SK-N-SH treated with all-trans-retinoic acid at 6 μM for 48 hours (cell line): ENCODE measurements around the gene ZBTB46.

Experiments
- ATAC-seq: fragments of 200-7000 bp; cut with Tn5 transposase; 3 replicates; pipeline ENCODE4 v1.9.1; 2020; ENCODE audit warnings: mild to moderate bottlenecking, moderate library complexity
- ARNTL ChIP-seq: fragments of 450-650 bp; formaldehyde crosslinking; IDR thresholded peaks from 2 replicates; pipeline ENCODE4 v1.5.0; 2020; ENCODE audit warnings: low read depth, mild to moderate bottlenecking, moderate library complexity, borderline replicate concordance
- CSDC2 ChIP-seq: fragments of 250-450 bp; sonication (Bioruptor Pico); IDR thresholded peaks from 2 replicates; pipeline ENCODE4 v1.5.0; 2020; ENCODE audit warnings: mild to moderate bottlenecking, moderate library complexity
- CSRNP3 ChIP-seq: fragments of 250-450 bp; sonication (Bioruptor Pico); IDR thresholded peaks from 2 replicates; pipeline ENCODE4 v1.5.1; 2021; ENCODE audit warnings: mild to moderate bottlenecking, moderate library complexity
- ESRRG ChIP-seq: fragments of 250-450 bp; sonication (Bioruptor Pico); IDR thresholded peaks from 2 replicates; pipeline ENCODE4 v1.6.1; 2021; ENCODE audit warnings: mild to moderate bottlenecking
- GLIS3 ChIP-seq: fragments of 250-450 bp; sonication (Bioruptor Pico); IDR thresholded peaks from 2 replicates; pipeline ENCODE4 v1.5.0; 2020; ENCODE audit warnings: mild to moderate bottlenecking, moderate library complexity
- PATZ1 ChIP-seq: fragments of 250-450 bp; sonication (Bioruptor Pico); IDR thresholded peaks from 2 replicates; pipeline ENCODE4 v1.8.0; 2020; ENCODE audit warnings: mild to moderate bottlenecking, moderate library complexity, borderline replicate concordance
- POU6F1 ChIP-seq: fragments of 250-450 bp; sonication (Bioruptor Pico); IDR thresholded peaks from 2 replicates; pipeline ENCODE4 v1.8.0; 2021; ENCODE audit warnings: low read depth, mild to moderate bottlenecking, moderate library complexity, borderline replicate concordance
- RARB ChIP-seq: fragments of 250-450 bp; sonication (Bioruptor Pico); IDR thresholded peaks from 2 replicates; pipeline ENCODE4 v1.8.0; 2021; ENCODE audit warnings: mild to moderate bottlenecking, moderate library complexity
- TCF4 ChIP-seq: fragments of 250-450 bp; sonication (Bioruptor Pico); IDR thresholded peaks from 2 replicates; pipeline ENCODE4 v1.8.0; 2021; ENCODE audit warnings: mild to moderate bottlenecking, moderate library complexity, borderline replicate concordance
- TOX ChIP-seq: fragments of 250-450 bp; sonication (Bioruptor Pico); IDR thresholded peaks from 2 replicates; pipeline ENCODE4 v1.8.0; 2021; ENCODE audit warnings: mild to moderate bottlenecking, moderate library complexity, borderline replicate concordance
- TSHZ2 ChIP-seq: fragments of 250-450 bp; sonication (Bioruptor Pico); IDR thresholded peaks from 2 replicates; pipeline ENCODE4 v1.5.0; 2020; ENCODE audit warnings: mild to moderate bottlenecking, moderate library complexity
- ZC3H10 ChIP-seq: fragments of 250-450 bp; sonication (Bioruptor Pico); IDR thresholded peaks from 2 replicates; pipeline ENCODE4 v1.5.1; 2021; ENCODE audit warnings: mild to moderate bottlenecking, moderate library complexity
- ZNF565 ChIP-seq: fragments of 450-650 bp; formaldehyde crosslinking; conservative IDR thresholded peaks from 2 replicates; pipeline ENCODE4 v1.5.0; 2020; ENCODE audit warnings: low read depth, mild to moderate bottlenecking, moderate library complexity
- ZNF8 ChIP-seq: fragments of 450-650 bp; formaldehyde crosslinking; IDR thresholded peaks from 2 replicates; pipeline ENCODE4 v1.5.0; 2020; ENCODE audit warnings: mild to moderate bottlenecking, moderate library complexity

ZBTB46 gene

DNA sequence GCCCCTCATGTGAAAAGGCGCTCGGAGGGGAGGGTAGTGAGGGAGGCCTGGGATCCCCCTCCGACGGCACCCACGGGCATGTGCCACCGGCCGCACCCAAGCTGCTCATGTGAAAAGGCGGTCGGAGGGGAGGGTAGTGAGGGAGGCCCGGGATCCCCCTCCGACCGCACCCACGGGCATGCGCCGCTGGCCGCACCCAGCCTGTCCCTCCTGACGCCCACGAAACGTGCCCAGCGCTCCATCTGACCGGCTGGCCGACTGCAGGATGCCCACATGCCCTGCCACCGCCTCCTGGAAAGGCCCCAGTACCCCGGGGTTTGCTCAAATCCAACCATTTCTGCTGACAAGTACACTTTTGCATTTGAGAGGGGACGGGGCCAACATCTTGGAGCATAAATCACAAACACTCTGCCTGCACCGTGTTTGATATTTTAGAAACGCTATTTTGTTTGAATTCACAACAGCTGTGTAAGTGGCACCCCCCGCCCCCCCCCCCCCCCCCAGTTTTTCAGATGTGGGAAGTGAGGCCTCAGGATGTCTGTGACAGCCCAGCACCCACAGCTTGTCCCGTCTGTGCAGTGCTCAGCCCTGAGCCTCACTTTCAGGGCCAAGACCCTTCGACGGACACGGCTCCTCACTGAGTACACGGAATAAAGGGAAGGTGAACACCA, 57.4 kb downstream of the ZBTB46 start (continued):
- TF ChIP-seq PATZ1 (CRISPR knock-in tag) = no peak
- TF ChIP-seq TCF4 (CRISPR knock-in tag) = no peak
- no peak for TF ChIP-seq GLIS3
- TF ChIP-seq ZNF8 = no peak

GRCh38 chr20:63772781-63773518, 58.1 kb downstream of the ZBTB46 start:
- no peak for ATAC-seq
- no peak for TF ChIP-seq GLIS3
- TF ChIP-seq TOX (CRISPR knock-in tag) = no peak
- TF ChIP-seq CSRNP3 (CRISPR knock-in tag) = no peak
- TF ChIP-seq ZC3H10 (CRISPR knock-in tag) = no peak
- no peak for TF ChIP-seq ZNF8
- TF ChIP-seq CSDC2 (CRISPR knock-in tag) = no peak
- no peak for TF ChIP-seq PATZ1 (CRISPR knock-in tag)
- no peak for TF ChIP-seq TSHZ2
- no peak for TF ChIP-seq RARB (CRISPR knock-in tag)

- TF ChIP-seq POU6F1 (CRISPR knock-in tag) = no peak
- no peak for TF ChIP-seq ARNTL (CRISPR knock-in tag)
- no peak for TF ChIP-seq TCF4 (CRISPR knock-in tag)
- no peak for TF ChIP-seq ESRRG
- TF ChIP-seq PATZ1 (CRISPR knock-in tag) = no peak
- TF ChIP-seq ZNF565 (CRISPR knock-in tag) = no peak
- ATAC-seq = no peak
These were observed 59.9 kb downstream of the ZBTB46 start for GRCh38 chr20:63771046-63771707.
